GM12878 (cell line): Measurements from ENCODE around the gene SWT1. TPM values are rescaled to one million over a fixed set of nuclear protein-coding genes. Genes with fewer than 3 reads are reported as not detected.

Experiments used
- ATAC-seq: fragments of 200-7000 bp; cut with Tn5 transposase; 3 replicates; pipeline ENCODE4 v1.9.1; 2020; ENCODE audit warnings: mild to moderate bottlenecking, moderate library complexity
- BruUV-seq: library from RNA; stranded (reverse); fragments of 400-500 nt; replicated peaks from 2 replicates; lab custom pipeline; 2021; lab: Mats Ljungman, UMichigan
- CTCF ChIA-PET: fragments of 300-600 bp; sonication (Branson Sonifier 250); formaldehyde crosslinking; extraction: SDS; loops from one replicate; lab custom pipeline; 2021; ENCODE audit warnings: inconsistent platforms; lab: Yijun Ruan, JAX
- POLR2A ChIA-PET: fragments of 350-600 bp; formaldehyde crosslinking; extraction: SDS; loops from one replicate; lab custom pipeline; 2021; ENCODE audit warnings: inconsistent platforms; lab: Charles Lee
- RAD21 ChIA-PET: fragments of 300-600 bp; sonication (Branson Sonifier 250); formaldehyde crosslinking; loops from one replicate; lab custom pipeline; 2023; ENCODE audit warnings: antibody characterized with exemption; ENCODE audit not compliant: unreplicated experiment; lab: Charles Lee
- SMC1A ChIA-PET: fragments of 300-600 bp; sonication (Branson Sonifier 250); formaldehyde crosslinking; loops from one replicate; lab custom pipeline; 2023; ENCODE audit not compliant: unreplicated experiment, uncharacterized antibody; lab: Charles Lee
- DNase-seq: peaks from one replicate; pipeline ENCODE4 v3.0.0-alpha.2; 2011; ENCODE audit warnings: low read depth, low spot score
- FAIRE-seq: peaks from 3 replicates; lab custom pipeline; 2011; peaks lifted over from hg19 to GRCh38; lab: Jason Lieb, UNC
- H2AFZ ChIP-seq: 2 replicates; pipeline ENCODE4 v1.6.0; 2011; ENCODE audit warnings: low read depth, low read length, control low read depth; ENCODE audit not compliant: control insufficient read depth
- H3K27ac ChIP-seq: 2 replicates; pipeline ENCODE4 v1.5.1; 2011; ENCODE audit warnings: control low read depth; ENCODE audit not compliant: control insufficient read depth, insufficient read depth
- H3K27me3 ChIP-seq, 2 experiments: replicated peaks in 1 of 2; 2 replicates each; pipeline versions ENCODE4 v1.6.0 to v1.6.1; 2011; ENCODE audit warnings: low read length in 1 of 2; ENCODE audit not compliant: control insufficient read depth in 2 of 2, insufficient read depth in 2 of 2
- H3K36me3 ChIP-seq, 2 experiments: 2 replicates each; pipeline ENCODE4 v1.5.1; 2011; ENCODE audit warnings: low read length in 1 of 2; ENCODE audit not compliant: control insufficient read depth in 2 of 2, insufficient read depth in 2 of 2
- H3K4me1 ChIP-seq: 2 replicates; pipeline ENCODE4 v1.6.1; 2011; ENCODE audit warnings: mild to moderate bottlenecking, low read length, moderate library complexity, mixed read lengths; ENCODE audit not compliant: control insufficient read depth, insufficient read depth
- H3K4me2 ChIP-seq: 2 replicates; pipeline ENCODE4 v1.6.0; 2011; ENCODE audit warnings: control low read depth; ENCODE audit not compliant: control insufficient read depth, insufficient read depth
- H3K4me3 ChIP-seq: fragments of 200-600 bp; sonication (generic); 2 replicates; pipeline ENCODE4 v1.5.1; 2016
- H3K79me2 ChIP-seq: 2 replicates; pipeline ENCODE4 v1.6.0; 2011; ENCODE audit warnings: low read length; ENCODE audit not compliant: control insufficient read depth, insufficient read depth
- H3K9ac ChIP-seq: 2 replicates; pipeline ENCODE4 v1.8.0; 2011; ENCODE audit warnings: low read length, control low read depth, mixed read lengths; ENCODE audit not compliant: control insufficient read depth, insufficient read depth
- H3K9me3 ChIP-seq: replicated peaks from 3 replicates; pipeline ENCODE4 v1.5.1; 2011; ENCODE audit warnings: mild to moderate bottlenecking, low read length; ENCODE audit not compliant: control insufficient read depth, insufficient read depth
- H4K20me1 ChIP-seq: 2 replicates; pipeline ENCODE4 v1.6.0; 2011; ENCODE audit not compliant: control insufficient read depth, insufficient read depth
- ASH2L ChIP-seq: fragments of 300-600, 200-600 bp; sonication (generic); IDR thresholded peaks from 2 replicates; pipeline ENCODE4 v1.6.1; 2017; ENCODE audit warnings: low read depth, mild to moderate bottlenecking, borderline replicate concordance
- BACH1 ChIP-seq: fragments of 450-650 bp; IDR thresholded peaks from 2 replicates; pipeline ENCODE4 v1.6.1; 2017; ENCODE audit warnings: mild to moderate bottlenecking, borderline replicate concordance
- BRCA1 ChIP-seq: IDR thresholded peaks from 2 replicates; pipeline ENCODE4 v1.6.1; 2011; ENCODE audit warnings: low read depth, low read length, improper control_type of control experiment
- CBFB ChIP-seq: IDR thresholded peaks from 2 replicates; pipeline ENCODE4 v1.6.1; 2016; ENCODE audit warnings: antibody characterized with exemption, low read depth
- CHD4 ChIP-seq: fragments of 200-600 bp; sonication (generic); IDR thresholded peaks from 2 replicates; pipeline ENCODE4 v1.6.1; 2016; ENCODE audit warnings: mild to moderate bottlenecking
- DPF2 ChIP-seq: fragments of 450-650 bp; IDR thresholded peaks from 2 replicates; pipeline ENCODE4 v1.6.1; 2017; ENCODE audit warnings: mild to moderate bottlenecking
- HDGF ChIP-seq: fragments of 450-650 bp; IDR thresholded peaks from 2 replicates; pipeline ENCODE4 v1.6.1; 2016; ENCODE audit warnings: antibody characterized with exemption
- JUND ChIP-seq: IDR thresholded peaks from 2 replicates; pipeline ENCODE4 v1.6.1; 2012; ENCODE audit warnings: low read depth, mild to moderate bottlenecking, low read length, improper control_type of control experiment, moderate library complexity
- KDM1A ChIP-seq: fragments of 200-600 bp; sonication (generic); IDR thresholded peaks from 2 replicates; pipeline ENCODE4 v1.6.1; 2016; ENCODE audit warnings: borderline replicate concordance
- LARP7 ChIP-seq: fragments of 450-650 bp; IDR thresholded peaks from 2 replicates; pipeline ENCODE4 v1.6.1; 2017; ENCODE audit warnings: mild to moderate bottlenecking
- MAX ChIP-seq: IDR thresholded peaks from 2 replicates; pipeline ENCODE4 v1.6.1; 2012; ENCODE audit warnings: low read depth, low read length, improper control_type of control experiment
- MTA3 ChIP-seq: IDR thresholded peaks from 2 replicates; pipeline ENCODE4 v1.6.1; 2012; ENCODE audit warnings: low read length, inconsistent platforms, borderline replicate concordance
- NBN ChIP-seq: fragments of 450-650 bp; IDR thresholded peaks from 2 replicates; pipeline ENCODE4 v1.6.1; 2016
- NR2F1 ChIP-seq: fragments of 450-650 bp; conservative IDR thresholded peaks from 2 replicates; pipeline ENCODE4 v1.6.1; 2017; ENCODE audit warnings: mild to moderate bottlenecking
- PML ChIP-seq: IDR thresholded peaks from 2 replicates; pipeline ENCODE4 v1.6.1; 2012; ENCODE audit warnings: low read length, inconsistent platforms
- RAD51 ChIP-seq: fragments of 450-650 bp; IDR thresholded peaks from 2 replicates; pipeline ENCODE4 v1.6.1; 2016; ENCODE audit warnings: moderate library complexity, mild to moderate bottlenecking, inconsistent platforms
- RB1 ChIP-seq: fragments of 450-650 bp; formaldehyde crosslinking; IDR thresholded peaks from 2 replicates; pipeline ENCODE4 v1.6.1; 2017; ENCODE audit warnings: mild to moderate bottlenecking, borderline replicate concordance
- RBBP5 ChIP-seq: fragments of 200-600 bp; sonication (generic); conservative IDR thresholded peaks from 2 replicates; pipeline ENCODE4 v1.6.1; 2016
- SRF ChIP-seq, 2 experiments: IDR thresholded peaks; 2 replicates each; pipeline ENCODE4 v1.6.1; 2011; ENCODE audit warnings: low read depth in 2 of 2, low read length in 2 of 2, mild to moderate bottlenecking in 1 of 2, moderate library complexity in 1 of 2
- YY1 ChIP-seq: IDR thresholded peaks from 2 replicates; pipeline ENCODE4 v1.6.1; 2011; ENCODE audit warnings: low read depth, mild to moderate bottlenecking, low read length
- ZBED1 ChIP-seq: IDR thresholded peaks from 2 replicates; pipeline ENCODE4 v1.6.1; 2016; ENCODE audit warnings: borderline replicate concordance
- WGBS: methylation state at CpG from one replicate; pipeline ENCODE4 v1.1.6; 2016; ENCODE audit warnings: low lambda C conversion rate; ENCODE audit not compliant: insufficient replicate concordance, insufficient coverage; ENCODE audit errors: missing lambda C conversion rate; 5-methylcytosine and 5-hydroxymethylcytosine counted together
- in situ Hi-C: fragments of 300-500 bp; cut with MboI; formaldehyde crosslinking; loops from 9 replicates; pipeline ENCODE4 v1.14.3; 2018; ENCODE audit warnings: mixed read lengths
- intact Hi-C: fragments of 100-400 bp; cut with micrococcal nuclease; formaldehyde crosslinking; loops from one replicate; pipeline ENCODE4 v1.14.2; 2022; ENCODE audit not compliant: unreplicated experiment
- polyA plus RNA-seq, 11 experiments: library from polyadenylated mRNA; depleted of rRNA in 4 of 11; unstranded in 6 of 11; stranded (reverse) in 5 of 11; fragments of >200 nt; fragmentation: Nextera tagmentation in 4 of 11; fragmentation: Illumina TruSeq in 1 of 11; extraction: Ambion mirVana in 4 of 11; extraction: Trizol in 1 of 11; gene quantifications; 1 replicate in 1 of 11; 2 replicates in 10 of 11; pipeline versions ENCODE4 v1.2.1 to v1.2.3, GENCODE V29; 2011 to 2016; ENCODE audit warnings: inconsistent platforms in 2 of 11, missing spikeins in 2 of 11, low read depth in 1 of 11
- total RNA-seq, 4 experiments: library from RNA; depleted of rRNA in 3 of 4; stranded (reverse); fragments of >200 nt in 3 of 4; fragmentation: Illumina TruSeq in 1 of 4; extraction: Trizol in 1 of 4; gene quantifications; 2 replicates each; pipeline versions ENCODE4 v1.2.1 to v1.2.3, GENCODE V29; 2013 to 2021
- TF ChIP-seq, protein P1 (sequence below): fragments of 450-650 bp; IDR thresholded peaks from 2 replicates; pipeline ENCODE4 v1.6.1; 2018; ENCODE audit warnings: mild to moderate bottlenecking, low read depth, moderate library complexity; ENCODE audit not compliant: partially characterized antibody

The SWT1 gene
- total and polyA plus RNA-seq, 10 of the 15 experiments (the other 5 are each of a cell fraction or from before 2014, with no cell fraction given): 1.0 to 4.2 (median 2.6) TPM

DNA sequence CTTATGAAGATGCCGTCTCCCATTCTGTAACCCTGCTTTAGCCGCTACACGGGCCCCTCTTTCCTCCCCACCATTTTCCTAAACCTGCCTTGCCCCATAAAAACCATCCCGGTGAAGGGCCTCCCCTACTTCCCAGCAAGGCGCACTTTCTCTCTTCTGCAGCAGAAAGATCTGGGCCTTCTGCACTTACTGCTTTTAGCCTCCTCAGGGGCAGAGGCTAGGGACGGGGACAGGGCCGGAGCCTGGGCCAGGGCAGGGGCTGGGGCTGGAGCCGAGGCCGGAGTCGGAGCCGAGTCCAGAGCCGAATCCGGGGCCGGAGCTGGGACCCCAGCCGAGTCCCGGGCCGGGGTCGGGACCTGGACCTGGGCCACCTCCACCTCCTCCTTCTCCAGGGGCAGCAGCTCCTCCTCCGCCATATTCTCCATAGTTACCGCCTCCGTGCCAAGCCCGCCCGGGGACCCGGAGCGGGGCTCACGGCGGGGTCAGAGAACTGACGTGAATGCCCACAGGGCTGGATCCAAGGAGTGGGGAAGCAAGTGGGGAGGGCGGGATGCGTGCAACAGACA, 596 bp upstream of the SWT1 start:
- H3K27me3 ChIP-seq: no peaks in the 10 kb centered on the region
- peaks cover 24% of the 10 kb centered on the region for H3K79me2 ChIP-seq
- H2AFZ ChIP-seq: peak overlapping the region; percentile 78
- ChIA-PET CTCF (interaction anchor here (1.2 to 9.5 kb wide), 4 partner anchors 13 to 351 kb away, joined by 3 to 121 read pairs (median 4); no protein-coding TSS in a partner anchor), SMC1A (interaction anchor here (1.0 to 2.4 kb wide), 5 partner anchors 9 to 110 kb away, joined by 3 to 19 read pairs (median 4); partner anchors contain the start of gene RNF2), RAD21 (interaction anchor here (1.3 to 5.6 kb wide), 2 partner anchors 12 to 169 kb away, joined by 3 to 65 read pairs; no protein-coding TSS in a partner anchor), POLR2A (interaction anchor here (0.9 to 1.4 kb wide), 4 partner anchors 14 to 1219 kb away, joined by 3 to 6 read pairs (median 4); partner anchors contain the start of genes ODR4 and TPR)
- ATAC-seq (peak; percentile 56), DNase-seq (no peak), FAIRE-seq (no peak)
- intact Hi-C loops: loop anchor here (5.0 kb wide), 3 partner anchors 109 to 399 kb away; partner anchors contain the start of genes IVNS1ABP and RNF2
- H3K9me3 ChIP-seq: no peaks in the 10 kb centered on the region
- in situ Hi-C loops: no loop called here
- WGBS: under 1% methylated on average over 30 of the region's 30 CpGs
- peaks cover 18% of the 10 kb centered on the region; the same call in 1 of the 2 replicates for H3K4me1 ChIP-seq
- H3K36me3 ChIP-seq: no peaks in the 10 kb centered on the region
- peak overlapping the region; percentile 94 for H3K27ac ChIP-seq
- no peaks in the 10 kb centered on the region for H4K20me1 ChIP-seq
- H3K4me3 ChIP-seq: peak overlapping the region; percentile 94
- peak overlapping the region; percentile 87 for H3K9ac ChIP-seq
- TSS peak; percentile 95 for BruUV-seq
- peak overlapping the region; percentile 92; the same call in 1 of the 2 replicates for H3K4me2 ChIP-seq
- no peak for TF ChIP-seq CBFB
- TF ChIP-seq JUND: no peak
- TF ChIP-seq BACH1: 0 out of 2 replicates have a peak, but pooled peaks have one; percentile 39
- peak; percentile 67; the same call in 1 of the 2 replicates for TF ChIP-seq RBBP5
- no peak for TF ChIP-seq MAX
- TF ChIP-seq, protein P1, sequence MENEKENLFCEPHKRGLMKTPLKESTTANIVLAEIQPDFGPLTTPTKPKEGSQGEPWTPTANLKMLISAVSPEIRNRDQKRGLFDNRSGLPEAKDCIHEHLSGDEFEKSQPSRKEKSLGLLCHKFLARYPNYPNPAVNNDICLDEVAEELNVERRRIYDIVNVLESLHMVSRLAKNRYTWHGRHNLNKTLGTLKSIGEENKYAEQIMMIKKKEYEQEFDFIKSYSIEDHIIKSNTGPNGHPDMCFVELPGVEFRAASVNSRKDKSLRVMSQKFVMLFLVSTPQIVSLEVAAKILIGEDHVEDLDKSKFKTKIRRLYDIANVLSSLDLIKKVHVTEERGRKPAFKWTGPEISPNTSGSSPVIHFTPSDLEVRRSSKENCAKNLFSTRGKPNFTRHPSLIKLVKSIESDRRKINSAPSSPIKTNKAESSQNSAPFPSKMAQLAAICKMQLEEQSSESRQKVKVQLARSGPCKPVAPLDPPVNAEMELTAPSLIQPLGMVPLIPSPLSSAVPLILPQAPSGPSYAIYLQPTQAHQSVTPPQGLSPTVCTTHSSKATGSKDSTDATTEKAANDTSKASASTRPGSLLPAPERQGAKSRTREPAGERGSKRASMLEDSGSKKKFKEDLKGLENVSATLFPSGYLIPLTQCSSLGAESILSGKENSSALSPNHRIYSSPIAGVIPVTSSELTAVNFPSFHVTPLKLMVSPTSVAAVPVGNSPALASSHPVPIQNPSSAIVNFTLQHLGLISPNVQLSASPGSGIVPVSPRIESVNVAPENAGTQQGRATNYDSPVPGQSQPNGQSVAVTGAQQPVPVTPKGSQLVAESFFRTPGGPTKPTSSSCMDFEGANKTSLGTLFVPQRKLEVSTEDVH: no peak
- 0 out of 2 replicates have a peak, but pooled peaks have one; percentile 65 for TF ChIP-seq LARP7
- TF ChIP-seq SRF (IDR thresholded peaks at IDR 0.05; ENCODE audit: low read depth in 2 of 2, low read length in 2 of 2): no peak
- TF ChIP-seq DPF2: peak; percentile 52; the same call in 1 of the 2 replicates
- 0 out of 2 replicates have a peak, but pooled peaks have one; percentile 66 for TF ChIP-seq ASH2L
- TF ChIP-seq MTA3: peak; percentile 26; the same call in 1 of the 2 replicates
- TF ChIP-seq BRCA1: no peak
- 0 out of 2 replicates have a peak, but pooled peaks have one; percentile 11 for TF ChIP-seq PML
- TF ChIP-seq NBN: 0 out of 2 replicates have a peak, but pooled peaks have one; percentile 55
- TF ChIP-seq CHD4: no peak
- TF ChIP-seq YY1: peak; percentile 84
- TF ChIP-seq HDGF: no peak
- no peak for TF ChIP-seq KDM1A
- no peak for TF ChIP-seq RAD51
- TF ChIP-seq RB1: peak; percentile 30; the same call in 1 of the 2 replicates
- TF ChIP-seq ZBED1: peak; percentile 44; the same call in 1 of the 2 replicates
- peak; percentile 42; the same call in 1 of the 2 replicates for TF ChIP-seq NR2F1
